GM13977 (cell line): ENCODE measurements around the gene THADA.

Experiments
- DNase-seq: peaks from one replicate; pipeline ENCODE4 v3.0.0; 2012; ENCODE audit warnings: low spot score
- in situ Hi-C: fragments of 300-500 bp; cut with MboI; formaldehyde crosslinking; loops from one replicate; pipeline ENCODE4 v1.12.0; 2022; ENCODE audit warnings: low sequenced_read_pairs, low pct_unique_long_range_greater_than_20kb, mixed read lengths, inconsistent platforms; ENCODE audit not compliant: unreplicated experiment
- TF ChIP-seq, protein P1 (sequence below): IDR thresholded peaks from 2 replicates; pipeline ENCODE4 v1.5.1; 2012; ENCODE audit warnings: mild to moderate bottlenecking, control low read depth; ENCODE audit not compliant: insufficient read depth; ENCODE audit errors: extremely low read depth, missing control alignments

THADA gene

DNA sequence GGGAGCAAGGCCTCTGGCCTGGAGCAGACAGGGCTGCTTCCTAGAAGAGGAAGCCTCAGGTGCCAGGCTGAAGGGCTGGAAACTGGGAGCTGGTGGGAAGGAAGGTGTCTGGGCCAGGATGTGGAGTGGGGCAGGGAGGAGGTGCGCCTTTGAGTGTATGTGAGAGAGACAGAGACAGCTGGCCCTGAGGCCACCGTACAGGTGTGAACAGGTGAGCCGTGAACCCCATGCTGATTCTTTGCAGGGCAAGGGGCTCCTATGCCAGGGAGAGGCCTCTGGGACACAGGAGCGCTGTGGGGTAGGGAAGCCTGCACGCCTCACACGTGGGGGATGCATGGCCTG lies 385.7 kb downstream of the THADA start:
- TF ChIP-seq, protein P1, sequence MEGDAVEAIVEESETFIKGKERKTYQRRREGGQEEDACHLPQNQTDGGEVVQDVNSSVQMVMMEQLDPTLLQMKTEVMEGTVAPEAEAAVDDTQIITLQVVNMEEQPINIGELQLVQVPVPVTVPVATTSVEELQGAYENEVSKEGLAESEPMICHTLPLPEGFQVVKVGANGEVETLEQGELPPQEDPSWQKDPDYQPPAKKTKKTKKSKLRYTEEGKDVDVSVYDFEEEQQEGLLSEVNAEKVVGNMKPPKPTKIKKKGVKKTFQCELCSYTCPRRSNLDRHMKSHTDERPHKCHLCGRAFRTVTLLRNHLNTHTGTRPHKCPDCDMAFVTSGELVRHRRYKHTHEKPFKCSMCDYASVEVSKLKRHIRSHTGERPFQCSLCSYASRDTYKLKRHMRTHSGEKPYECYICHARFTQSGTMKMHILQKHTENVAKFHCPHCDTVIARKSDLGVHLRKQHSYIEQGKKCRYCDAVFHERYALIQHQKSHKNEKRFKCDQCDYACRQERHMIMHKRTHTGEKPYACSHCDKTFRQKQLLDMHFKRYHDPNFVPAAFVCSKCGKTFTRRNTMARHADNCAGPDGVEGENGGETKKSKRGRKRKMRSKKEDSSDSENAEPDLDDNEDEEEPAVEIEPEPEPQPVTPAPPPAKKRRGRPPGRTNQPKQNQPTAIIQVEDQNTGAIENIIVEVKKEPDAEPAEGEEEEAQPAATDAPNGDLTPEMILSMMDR: no peak
- no peak for DNase-seq
- in situ Hi-C loops: no loop called here

DNA sequence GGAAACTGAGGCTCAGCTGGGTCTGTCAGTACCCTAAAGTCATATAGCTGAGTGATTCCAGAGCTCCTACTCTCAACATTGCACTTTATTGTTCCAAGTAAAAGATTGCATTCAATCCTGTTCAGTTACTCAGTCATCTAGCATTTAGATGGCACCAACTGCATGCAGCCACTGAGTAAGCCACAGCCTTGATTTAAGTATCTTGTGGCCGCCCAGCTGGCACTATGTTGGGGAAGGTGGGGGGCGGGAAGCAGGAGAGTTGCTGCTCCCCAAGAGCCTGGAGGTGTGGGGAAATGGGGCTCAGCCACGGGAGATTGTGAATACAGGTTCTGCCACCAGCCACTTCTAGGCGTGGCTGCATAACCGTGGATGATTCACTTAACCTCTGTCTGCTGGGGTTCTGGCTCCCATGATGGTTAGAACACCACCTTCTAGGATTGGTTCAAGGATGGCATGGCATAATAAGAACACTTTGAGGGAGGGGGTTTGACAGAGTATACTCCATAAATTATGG lies 386.6 kb downstream of the THADA start:
- TF ChIP-seq, protein P1: no peak
- DNase-seq: no peak
- in situ Hi-C loops: no loop called here

DNA sequence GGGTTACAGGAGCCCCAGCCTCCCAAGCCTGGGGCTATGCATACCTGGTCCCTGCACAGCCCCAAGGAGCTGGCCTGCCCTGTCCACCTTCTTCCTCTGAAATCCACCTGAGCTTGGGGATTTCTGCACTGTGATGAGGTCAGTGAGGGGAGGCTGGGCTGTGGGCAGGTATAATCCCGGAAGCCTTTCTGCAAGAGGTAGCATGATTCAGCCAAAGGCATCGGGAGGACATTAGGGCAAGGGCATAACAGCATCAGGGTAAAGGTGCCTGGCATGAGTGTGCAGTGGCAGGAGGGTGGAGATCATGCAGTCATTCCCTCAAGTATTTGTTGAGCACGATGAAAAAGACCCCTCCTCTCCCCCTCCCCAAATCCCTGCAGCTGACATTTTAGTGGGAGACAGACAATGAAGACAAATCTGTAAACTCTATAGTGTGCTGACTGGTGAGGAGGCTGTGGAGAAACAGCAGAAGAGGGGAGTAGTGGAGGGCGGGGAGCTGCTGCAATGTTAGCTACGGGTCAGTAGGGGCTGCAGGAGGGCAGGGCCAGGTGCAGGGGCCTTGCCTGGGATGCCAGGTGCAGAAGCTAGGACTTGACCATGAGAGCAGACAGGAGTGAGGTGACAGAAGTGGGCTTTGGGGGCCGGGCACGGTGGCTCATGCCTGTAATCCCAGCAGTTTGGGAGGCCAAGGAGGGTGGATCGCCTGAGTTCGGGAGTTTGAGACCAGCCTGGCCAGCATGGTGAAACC lies 388.1 kb downstream of the THADA start:
- TF ChIP-seq, protein P1: no peak
- in situ Hi-C loops: no loop called here
- no peak for DNase-seq

DNA sequence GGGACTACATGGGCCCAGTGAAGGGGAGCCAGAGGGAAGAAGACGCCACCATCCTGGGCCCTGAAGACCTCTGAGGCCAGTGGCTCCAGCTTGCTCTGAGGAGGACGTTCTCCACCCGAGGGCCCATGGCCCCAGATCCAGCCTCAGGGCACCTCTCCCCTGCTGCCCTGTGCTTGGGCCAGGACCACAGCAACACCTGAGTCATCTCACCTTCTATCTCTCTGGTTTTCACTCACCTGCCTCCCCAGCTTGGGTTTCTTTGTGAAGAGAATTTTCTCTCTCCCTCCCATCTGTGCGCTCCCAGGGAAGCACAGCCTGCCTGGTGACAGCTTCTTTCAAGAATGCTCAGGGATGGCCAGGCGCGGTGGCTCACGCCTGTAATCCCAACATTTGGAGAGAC lies 389.2 kb downstream of the THADA start:
- in situ Hi-C loops: no loop called here
- TF ChIP-seq, protein P1: no peak

DNA sequence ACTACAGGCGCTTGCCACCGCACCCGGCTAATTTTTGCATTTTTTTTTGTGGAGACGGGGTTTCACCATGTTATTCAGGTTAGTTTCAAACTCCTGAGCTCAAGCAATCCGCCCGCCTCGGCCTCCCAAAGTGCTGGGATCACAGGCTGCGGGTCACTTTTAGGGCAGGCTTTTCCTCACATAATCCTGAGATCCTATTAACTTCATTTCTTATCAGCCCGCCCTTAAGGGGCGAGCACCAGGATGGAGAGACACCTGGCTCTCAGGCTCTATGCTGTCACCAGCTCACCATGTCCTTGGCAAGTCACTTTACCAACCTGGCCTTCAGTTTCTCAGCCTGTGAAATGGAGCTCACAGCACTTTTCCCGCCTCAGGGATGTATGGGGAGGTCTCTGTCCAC lies 392.5 kb downstream of the THADA start:
- TF ChIP-seq, protein P1: no peak
- in situ Hi-C loops: no loop called here
- no peak for DNase-seq

More for the DNA sequence above, 389.2 kb downstream of the THADA start:
- no peak for DNase-seq

DNA sequence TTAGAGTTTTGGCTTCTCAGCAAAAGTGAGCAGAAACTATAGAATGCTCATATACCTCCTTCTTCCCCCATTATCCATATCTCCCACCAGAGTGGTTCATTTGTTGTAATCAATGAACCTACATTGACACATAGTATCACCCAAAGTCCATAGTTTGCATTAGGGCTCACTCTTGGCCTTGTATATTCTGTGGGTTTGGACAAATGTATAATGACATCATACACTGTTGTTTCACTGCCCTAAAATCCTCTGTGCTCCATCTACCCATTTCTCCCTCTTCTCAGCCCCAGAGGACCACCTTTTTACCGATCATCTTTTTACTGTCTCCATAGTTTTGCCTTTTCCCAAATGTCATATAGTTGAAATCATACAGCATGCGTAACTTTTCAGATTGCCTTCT lies 393.5 kb downstream of the THADA start:
- no peak for DNase-seq
- TF ChIP-seq, protein P1: no peak
- in situ Hi-C loops: no loop called here
